ENCODE results near the gene FAM184B.

DNA sequence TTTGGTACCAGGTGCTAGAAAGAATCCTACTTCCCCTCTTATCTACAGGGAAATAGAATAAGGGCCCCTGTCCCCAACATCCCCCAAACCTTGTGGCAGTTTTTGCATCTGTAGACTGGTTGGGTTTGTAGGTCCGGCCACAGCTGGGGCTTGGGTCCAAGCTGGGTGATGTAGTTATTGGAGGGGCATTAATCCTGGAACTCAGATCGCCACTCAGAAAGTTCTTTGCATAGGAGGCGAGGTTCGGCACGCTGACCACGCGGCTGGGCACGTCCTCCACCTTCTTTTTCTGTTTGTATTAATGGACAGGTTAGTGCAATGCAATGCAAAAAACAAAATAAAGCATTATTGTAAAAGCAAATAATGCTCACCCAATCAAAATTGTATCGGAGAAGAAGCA, 147.8 kb downstream of the FAM184B start:
- TF ChIP-seq, protein P1, sequence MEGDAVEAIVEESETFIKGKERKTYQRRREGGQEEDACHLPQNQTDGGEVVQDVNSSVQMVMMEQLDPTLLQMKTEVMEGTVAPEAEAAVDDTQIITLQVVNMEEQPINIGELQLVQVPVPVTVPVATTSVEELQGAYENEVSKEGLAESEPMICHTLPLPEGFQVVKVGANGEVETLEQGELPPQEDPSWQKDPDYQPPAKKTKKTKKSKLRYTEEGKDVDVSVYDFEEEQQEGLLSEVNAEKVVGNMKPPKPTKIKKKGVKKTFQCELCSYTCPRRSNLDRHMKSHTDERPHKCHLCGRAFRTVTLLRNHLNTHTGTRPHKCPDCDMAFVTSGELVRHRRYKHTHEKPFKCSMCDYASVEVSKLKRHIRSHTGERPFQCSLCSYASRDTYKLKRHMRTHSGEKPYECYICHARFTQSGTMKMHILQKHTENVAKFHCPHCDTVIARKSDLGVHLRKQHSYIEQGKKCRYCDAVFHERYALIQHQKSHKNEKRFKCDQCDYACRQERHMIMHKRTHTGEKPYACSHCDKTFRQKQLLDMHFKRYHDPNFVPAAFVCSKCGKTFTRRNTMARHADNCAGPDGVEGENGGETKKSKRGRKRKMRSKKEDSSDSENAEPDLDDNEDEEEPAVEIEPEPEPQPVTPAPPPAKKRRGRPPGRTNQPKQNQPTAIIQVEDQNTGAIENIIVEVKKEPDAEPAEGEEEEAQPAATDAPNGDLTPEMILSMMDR (IDR thresholded peaks at IDR 0.05; ENCODE audit: low read length) = no peak
- no peak for TF ChIP-seq EZH2 (IDR thresholded peaks at IDR 0.05; ENCODE audit: borderline replicate concordance, low read length)
